NCI-H69 (cell line): ENCODE data around the gene PIK3R5.
"Not testable (repeated sequence)": the region's sequence is repeated elsewhere in the genome, so short reads cannot be mapped to it uniquely, and the experiment has no call there.

ENCODE experiments used
- DNase-seq: peaks from one replicate; lab custom pipeline; 2025; lab: John Stamatoyannopoulos, UW

The PIK3R5 gene

GRCh38 chr17:8859027-8859803 lies 106.3 kb downstream of the PIK3R5 start:
- peak; percentile 36 for DNase-seq

- peak; percentile 80 for DNase-seq
Observed at GRCh38 chr17:8857919-8858318, 107.6 kb downstream of the PIK3R5 start.

GRCh38 chr17:8856869-8857575 lies 108.5 kb downstream of the PIK3R5 start:
- peak; percentile 67 for DNase-seq

GRCh38 chr17:8856205-8856603 lies 109.3 kb downstream of the PIK3R5 start:
- not testable (repeated sequence) for DNase-seq

GRCh38 chr17:8855477-8856204 lies 109.9 kb downstream of the PIK3R5 start:
- DNase-seq, result no peak

GRCh38 chr17:8851600-8851999 lies 113.9 kb downstream of the PIK3R5 start:
- DNase-seq, result no peak

- no peak for DNase-seq
Observed at GRCh38 chr17:8849311-8850041, 116.0 kb downstream of the PIK3R5 start.

GRCh38 chr17:8847891-8848290 lies 117.6 kb downstream of the PIK3R5 start:
- no peak for DNase-seq

GRCh38 chr17:8846768-8847211 lies 118.7 kb downstream of the PIK3R5 start:
- no peak for DNase-seq

- DNase-seq, result no peak
Observed at GRCh38 chr17:8844229-8845218, 121.0 kb downstream of the PIK3R5 start.

GRCh38 chr17:8843344-8843743 lies 122.2 kb downstream of the PIK3R5 start:
- DNase-seq, result no peak

GRCh38 chr17:8841844-8842243 lies 123.7 kb downstream of the PIK3R5 start:
- DNase-seq, result peak; percentile 44

GRCh38 chr17:8839410-8839935 lies 126.0 kb downstream of the PIK3R5 start:
- peak; percentile 16 for DNase-seq

- DNase-seq, result no peak
Observed at GRCh38 chr17:8838551-8839095, 126.9 kb downstream of the PIK3R5 start.

GRCh38 chr17:8837563-8838075 lies 127.9 kb downstream of the PIK3R5 start:
- DNase-seq, result peak; percentile 12

GRCh38 chr17:8836821-8837562 lies 128.5 kb downstream of the PIK3R5 start:
- no peak for DNase-seq

- DNase-seq, result no peak
Observed at GRCh38 chr17:8835631-8836364, 129.7 kb downstream of the PIK3R5 start.

GRCh38 chr17:8835106-8835505 lies 130.4 kb downstream of the PIK3R5 start:
- no peak for DNase-seq
